Fibroblast of peridontal ligament (primary cell): ENCODE results near the gene SLC52A1.
"Not testable (repeated sequence)": the region's sequence is repeated elsewhere in the genome, so short reads cannot be mapped to it uniquely, and the experiment has no call there.

Experiments
- DNase-seq: peaks from one replicate; pipeline ENCODE4 v3.0.0-alpha.2; 2010; ENCODE audit errors: extremely low read depth

Gene SLC52A1

DNA sequence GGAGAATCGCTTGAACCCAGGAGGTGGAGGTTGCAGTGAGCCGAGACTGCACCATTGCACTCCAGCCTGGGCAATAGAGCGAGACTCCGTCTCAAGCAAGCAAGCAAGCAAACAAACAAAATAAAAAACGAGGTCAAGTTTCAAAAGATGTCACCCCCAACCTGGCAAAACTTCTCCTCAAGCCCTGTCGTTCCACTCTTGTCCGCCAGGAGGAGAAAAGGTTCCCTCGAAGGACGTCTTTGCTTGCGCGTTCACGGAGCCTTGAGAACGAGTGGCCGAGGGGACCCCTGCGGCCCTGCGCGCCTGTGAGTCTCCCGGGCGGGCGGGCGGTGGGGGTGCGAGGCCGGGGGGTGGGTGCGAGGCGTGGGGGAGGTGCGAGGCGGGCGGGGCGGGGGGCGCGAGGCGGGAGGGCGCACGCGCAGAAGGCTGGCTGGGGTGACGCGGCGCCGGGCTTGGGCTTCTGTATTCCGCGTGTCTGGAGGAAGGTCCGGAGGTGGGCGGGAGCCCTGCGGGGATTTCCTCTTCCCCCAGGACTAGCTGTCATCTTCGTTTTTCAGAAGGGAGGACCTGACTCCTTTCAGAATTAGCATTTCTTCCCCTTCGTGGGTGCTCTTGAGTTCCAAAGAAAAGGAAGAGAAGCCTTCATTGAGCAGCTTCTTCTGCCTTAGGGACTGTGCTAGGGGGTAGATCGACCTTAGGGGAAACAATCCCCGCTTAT lies 3.7 kb downstream of the SLC52A1 start:
- DNase-seq = peak; percentile 74

DNA sequence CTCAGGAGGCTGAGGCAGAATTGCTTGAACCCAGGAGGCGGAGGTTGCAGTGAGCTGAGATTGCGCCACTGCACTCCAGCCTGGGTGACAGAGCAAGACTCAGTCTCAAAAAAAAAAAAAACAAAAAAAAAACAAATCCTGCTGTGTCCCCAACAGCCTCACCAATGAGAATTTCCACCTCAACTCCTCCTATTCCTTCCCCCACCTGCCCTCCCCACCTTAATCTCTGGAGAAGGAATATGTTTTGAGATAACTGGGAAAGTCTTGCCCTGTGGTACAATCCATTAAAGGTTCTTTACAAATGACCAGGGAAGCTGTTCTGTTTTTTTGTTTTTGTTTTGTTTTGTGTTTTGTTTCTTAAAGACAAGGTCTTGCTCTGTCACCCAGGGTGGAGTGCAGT lies 5.1 kb downstream of the SLC52A1 start:
- not testable (repeated sequence) for DNase-seq

DNA sequence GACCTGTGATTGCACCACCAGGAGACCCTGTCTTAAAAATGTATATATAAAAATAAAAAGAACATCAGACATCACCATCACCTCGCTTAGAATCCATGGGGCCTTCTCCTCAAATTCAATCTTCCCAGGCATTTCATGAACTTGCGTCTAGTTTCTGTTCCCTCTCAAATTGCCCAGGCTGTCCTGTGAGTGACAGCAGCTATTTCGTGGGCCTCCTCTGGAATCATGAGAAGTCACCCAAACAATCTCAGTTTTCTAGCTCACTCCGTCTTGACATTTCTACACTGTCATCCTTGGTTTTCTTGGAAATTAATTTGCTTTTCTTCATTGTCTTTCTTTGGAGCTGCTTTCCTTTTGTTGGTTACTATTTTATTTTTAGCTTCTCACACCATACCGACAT lies 7.3 kb downstream of the SLC52A1 start:
- no peak for DNase-seq

DNA sequence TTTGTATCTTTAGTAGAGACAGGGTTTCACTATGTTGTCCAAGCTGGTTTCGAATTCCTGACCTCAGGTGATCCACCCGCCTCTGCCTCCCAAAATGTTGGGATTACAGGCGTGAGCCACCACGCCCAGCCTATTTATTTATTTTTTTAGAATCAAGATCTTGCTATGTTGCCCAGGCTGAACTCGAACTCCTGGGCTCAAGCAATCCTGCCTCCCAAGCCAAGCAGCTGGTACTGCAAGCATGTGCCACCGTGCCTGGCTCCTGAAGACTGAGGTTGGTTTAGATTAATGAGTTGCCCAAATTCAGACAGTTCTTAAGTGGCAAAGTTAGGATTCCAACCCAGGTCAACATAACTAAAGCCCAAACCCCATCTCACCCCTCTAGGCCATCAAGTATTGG lies 7.9 kb downstream of the SLC52A1 start:
- no peak for DNase-seq

DNA sequence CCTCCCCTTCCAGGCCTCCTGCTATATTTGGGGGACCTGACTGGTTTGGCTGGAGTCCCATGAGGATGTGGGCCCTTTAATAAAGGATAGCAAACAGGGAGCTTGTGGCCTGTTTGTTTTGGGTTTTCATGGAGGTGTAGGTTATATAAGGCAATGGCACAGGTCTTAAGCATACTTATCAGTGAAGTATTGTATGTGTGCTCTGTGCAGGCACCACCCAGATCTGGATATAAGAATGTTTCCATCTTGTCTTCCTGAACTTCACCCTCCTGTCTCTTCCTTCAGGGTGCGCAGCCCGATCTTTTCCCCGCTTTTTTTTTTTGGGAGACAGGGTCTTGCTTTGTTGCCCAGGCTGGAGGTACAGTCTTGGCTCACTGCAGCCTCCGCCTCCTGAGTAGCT lies 10.6 kb downstream of the SLC52A1 start:
- DNase-seq = no peak

DNA sequence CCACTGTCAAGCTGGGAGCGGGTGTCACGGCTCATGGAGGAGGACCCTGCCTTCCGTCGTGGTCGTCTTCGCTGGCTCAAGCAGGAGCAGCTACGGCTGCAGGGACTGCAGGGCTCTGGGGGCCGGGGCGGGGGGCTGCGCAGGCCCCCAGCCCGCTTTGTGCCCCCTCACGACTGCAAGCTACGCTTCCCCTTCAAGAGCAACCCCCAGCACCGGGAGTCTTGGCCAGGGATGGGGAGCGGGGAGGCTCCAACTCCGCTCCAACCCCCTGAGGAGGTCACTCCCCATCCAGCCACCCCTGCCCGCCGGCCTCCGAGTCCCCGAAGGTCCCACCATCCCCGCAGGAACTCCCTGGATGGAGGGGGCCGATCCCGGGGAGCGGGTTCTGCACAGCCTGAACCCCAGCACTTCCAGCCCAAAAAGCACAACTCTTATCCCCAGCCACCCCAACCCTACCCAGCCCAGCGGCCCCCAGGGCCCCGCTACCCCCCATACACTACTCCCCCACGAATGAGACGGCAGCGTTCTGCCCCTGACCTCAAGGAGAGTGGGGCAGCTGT lies 11.6 kb downstream of the SLC52A1 start:
- DNase-seq = no peak

DNA sequence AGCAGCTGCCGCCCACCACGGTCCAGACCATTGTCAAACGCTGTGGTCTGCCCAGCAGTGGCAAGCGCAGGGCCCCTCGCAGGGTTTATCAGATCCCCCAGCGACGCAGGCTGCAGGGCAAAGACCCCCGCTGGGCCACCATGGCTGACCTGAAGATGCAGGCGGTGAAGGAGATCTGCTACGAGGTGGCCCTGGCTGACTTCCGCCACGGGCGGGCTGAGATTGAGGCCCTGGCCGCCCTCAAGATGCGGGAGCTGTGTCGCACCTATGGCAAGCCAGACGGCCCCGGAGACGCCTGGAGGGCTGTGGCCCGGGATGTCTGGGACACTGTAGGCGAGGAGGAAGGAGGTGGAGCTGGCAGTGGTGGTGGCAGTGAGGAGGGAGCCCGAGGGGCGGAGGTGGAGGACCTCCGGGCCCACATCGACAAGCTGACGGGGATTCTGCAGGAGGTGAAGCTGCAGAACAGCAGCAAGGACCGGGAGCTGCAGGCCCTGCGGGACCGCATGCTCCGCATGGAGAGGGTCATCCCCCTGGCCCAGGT lies 13.0 kb downstream of the SLC52A1 start:
- DNase-seq = no peak

DNA sequence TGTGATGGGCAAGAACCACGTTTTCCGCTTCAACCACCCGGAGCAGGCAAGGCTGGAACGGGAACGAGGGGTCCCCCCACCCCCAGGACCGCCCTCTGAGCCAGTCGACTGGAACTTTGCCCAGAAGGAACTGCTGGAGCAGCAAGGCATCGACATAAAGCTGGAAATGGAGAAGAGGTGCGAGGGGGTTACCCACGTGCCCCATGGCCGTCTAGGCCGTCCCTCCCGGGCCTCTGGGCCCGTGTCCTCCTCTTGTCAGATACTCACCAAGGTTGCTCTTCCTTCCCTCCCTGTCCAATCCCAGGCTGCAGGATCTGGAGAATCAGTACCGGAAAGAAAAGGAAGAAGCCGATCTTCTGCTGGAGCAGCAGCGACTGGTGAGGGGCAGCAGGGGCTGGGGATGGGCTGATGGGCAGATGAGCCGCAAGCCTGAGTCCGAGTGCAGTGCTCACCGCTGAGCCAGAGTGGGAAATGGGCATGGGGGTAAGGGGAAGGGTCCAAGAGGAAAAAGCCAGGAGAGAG lies 14.7 kb downstream of the SLC52A1 start:
- no peak for DNase-seq

DNA sequence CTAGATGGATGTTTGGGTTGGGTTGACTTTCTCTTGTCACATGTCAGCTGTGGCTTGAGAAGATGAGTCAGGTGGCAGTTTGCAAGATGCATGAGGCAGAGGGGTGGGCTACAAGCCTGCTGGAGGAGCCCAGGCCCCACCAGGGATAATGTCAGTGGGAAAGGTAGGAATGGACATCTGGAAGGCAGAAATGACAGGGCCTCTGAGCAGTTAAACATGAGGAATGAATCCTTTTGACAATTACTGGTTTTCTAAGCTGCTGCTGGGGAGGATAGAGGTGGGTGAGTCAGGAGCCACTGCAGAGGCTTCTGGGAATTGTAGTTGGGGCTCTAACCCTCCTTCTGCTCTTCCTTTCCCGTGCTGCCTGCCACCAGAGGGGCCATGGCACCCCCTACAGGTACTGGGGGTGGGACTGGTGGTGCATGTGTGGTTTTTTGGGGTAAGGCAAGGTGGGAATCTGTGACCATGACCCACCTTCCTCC lies 15.7 kb downstream of the SLC52A1 start:
- DNase-seq = no peak

DNA sequence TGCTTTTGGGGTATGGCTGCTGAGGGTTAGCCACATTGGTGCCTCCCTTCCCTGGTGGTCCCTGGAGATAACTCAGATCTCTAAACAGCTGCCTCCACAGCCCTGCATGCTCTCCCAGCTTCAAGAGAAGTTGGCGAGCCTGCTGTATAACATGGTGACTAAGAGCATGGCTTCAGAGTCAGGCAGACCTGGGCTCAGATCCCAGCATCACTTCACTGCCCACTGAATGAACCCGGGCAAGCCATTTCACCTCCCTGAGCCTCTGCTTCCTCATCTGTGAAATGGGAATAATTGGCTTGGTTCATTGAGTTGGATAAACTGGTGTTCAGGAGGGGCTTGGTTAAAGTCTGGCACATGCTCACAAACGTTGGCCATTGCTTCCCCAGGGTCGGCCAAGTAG lies 20.9 kb downstream of the SLC52A1 start:
- DNase-seq = no peak

DNA sequence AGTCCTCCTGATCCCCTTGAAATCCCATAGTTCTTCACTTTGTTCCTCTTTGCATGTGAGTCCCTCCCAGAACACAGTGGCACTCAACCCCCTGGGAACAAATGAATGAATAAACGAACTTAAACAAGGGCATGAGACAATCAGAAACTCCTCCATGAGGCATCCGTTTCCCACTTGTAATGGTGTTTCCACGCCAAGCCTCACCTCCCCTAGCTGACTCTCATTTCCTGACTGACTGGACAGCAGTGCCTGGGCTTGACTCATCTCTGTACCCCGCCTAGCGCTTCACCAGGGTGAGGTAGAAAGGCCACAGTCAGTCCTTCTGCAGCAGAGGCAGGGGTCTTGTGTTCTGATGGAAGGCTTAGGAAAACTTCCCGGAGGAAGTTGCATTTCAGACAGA lies 23.3 kb downstream of the SLC52A1 start:
- no peak for DNase-seq

DNA sequence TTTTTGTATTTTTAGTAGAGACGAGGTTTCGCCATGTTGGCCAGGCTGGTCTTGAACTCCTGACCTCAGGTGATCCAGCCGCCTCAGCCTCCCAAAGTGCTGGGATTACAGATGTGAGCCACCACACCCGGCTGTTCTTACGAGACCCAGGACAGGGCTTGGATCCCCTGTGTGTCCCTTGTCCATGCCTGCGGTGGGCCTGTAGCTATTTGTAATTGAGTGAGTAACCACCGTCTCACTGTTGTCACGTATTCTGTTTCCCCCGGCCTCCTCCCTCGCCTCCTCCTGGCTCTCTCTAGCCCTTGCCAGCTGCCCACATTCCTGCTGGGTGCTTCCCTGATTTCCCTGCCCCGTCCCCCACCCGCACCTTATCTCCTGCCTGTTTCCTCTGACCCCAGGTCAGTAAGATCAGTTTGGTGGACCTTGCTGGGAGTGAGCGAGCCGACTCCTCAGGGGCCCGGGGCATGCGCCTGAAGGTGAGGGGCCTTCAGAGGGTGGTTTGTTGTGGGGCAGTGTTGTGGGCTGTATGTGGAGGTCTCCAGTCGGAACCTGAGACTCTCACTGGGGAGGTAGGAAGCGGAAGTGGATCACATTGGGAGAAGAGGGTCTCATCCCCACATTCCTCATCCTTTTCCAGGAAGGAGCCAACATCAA lies 31.9 kb downstream of the SLC52A1 start:
- DNase-seq = no peak

DNA sequence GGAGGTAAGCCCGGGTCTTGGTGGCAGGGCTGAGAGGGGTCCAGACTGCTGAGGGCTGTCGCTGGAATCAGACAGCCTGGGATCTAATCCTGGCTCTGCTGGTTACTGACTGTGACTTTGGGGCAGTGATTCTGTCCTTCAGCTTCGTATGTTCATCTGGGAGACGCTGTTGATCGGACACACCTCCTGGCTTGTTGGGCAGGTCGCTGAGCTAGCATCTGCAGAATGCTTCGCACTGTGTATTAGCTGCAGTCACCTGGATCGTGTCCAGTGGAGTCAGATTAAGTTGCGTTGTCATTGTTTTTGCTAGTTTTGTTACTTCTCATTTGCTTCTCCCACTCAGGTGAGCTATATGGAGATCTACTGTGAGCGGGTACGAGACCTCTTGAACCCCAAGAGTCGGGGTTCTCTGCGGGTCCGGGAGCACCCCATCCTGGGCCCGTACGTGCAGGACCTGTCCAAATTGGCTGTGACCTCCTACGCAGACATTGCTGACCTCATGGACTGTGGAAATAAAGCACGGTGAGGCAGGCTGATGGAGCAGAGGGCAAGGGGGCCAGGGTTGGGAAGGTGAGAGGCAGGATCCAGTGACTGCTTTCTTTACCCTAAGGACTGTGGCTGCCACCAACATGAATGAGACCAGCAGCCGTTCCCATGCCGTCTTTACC lies 33.0 kb downstream of the SLC52A1 start:
- no peak for DNase-seq

DNA sequence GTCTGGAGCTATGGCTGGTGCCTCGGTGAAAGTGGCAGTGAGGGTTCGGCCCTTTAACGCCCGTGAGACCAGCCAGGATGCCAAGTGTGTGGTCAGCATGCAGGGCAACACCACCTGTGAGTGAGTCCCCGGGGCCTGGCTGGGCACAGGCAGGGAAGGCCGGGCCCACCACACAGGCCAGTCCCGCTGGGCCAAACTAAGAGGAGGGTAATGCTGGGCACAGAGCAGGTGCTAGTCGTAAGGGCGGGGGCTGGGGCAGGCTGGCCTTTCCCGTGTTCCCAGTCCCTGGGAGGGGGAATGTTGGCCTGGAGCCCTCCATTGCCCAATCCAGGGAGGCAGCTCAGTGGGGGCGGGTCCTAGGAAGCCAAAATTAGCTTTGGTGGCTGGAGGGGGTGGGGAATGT lies 35.0 kb downstream of the SLC52A1 start:
- peak; percentile 18 for DNase-seq

DNA sequence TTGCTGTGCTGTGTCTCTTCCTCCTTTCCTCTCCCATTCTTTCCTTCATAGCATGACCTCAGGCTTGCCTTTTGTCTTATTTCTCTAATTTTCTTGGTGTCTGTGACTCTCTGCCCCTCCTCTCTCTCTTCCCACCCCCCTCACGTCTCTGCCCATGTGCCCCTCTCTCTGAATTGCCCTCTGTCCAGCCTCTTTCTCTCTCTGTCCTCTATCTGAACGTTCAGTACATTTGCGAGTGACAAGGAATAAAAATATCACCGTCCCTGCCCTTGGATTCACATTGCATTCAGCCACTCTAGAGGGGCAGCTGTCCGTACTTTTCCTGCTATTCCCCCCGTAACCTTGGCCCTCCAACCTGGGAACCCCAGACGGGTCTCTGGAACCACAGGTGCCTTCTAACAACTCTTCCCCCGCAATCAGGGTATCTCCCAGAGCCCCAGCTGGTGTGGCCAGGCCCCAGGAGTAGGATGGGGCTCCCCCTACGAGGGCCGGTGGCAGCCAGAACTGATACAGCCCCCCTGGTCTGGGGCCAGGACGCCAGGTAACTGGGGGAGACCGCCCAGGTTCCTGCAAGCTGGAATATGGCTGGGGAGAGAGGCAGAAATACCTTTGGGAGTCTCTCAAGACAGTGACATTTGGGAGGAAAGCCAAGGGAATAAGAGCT lies 35.7 kb downstream of the SLC52A1 start:
- no peak for DNase-seq

DNA sequence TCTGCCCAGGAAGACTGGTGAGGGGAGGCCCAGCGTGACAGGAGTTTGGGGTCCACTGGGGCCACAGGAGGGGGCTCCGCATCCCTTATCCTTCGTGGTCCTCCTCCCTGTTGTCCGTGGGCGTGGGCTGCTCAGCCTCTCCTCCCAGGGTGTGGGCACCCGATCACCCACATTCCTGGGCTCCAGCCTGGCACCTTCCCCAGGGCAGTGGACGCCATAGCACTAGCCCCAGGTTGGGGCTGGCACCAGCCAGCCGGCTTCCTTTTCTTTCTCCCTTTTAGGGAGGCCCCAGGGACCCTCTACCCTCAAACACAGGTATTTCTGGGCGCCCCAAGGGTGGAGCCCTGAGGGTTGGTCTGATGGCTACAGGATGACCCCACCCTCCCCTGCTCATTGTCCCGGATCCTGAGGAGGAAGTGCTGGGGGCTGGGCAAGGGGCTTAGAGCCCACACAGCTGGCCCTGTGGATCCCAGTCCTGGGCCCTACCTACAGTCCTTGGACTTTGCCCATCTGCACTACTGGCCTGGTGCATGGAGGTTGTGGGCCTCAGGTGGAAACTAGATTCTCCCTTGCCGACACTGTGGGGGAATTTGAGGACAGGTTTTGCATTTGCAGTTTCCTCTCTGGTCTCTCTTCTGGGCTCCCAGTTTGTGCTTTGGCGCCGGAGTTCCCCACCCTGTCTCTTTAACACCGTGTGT lies 36.3 kb downstream of the SLC52A1 start:
- DNase-seq = no peak

DNA sequence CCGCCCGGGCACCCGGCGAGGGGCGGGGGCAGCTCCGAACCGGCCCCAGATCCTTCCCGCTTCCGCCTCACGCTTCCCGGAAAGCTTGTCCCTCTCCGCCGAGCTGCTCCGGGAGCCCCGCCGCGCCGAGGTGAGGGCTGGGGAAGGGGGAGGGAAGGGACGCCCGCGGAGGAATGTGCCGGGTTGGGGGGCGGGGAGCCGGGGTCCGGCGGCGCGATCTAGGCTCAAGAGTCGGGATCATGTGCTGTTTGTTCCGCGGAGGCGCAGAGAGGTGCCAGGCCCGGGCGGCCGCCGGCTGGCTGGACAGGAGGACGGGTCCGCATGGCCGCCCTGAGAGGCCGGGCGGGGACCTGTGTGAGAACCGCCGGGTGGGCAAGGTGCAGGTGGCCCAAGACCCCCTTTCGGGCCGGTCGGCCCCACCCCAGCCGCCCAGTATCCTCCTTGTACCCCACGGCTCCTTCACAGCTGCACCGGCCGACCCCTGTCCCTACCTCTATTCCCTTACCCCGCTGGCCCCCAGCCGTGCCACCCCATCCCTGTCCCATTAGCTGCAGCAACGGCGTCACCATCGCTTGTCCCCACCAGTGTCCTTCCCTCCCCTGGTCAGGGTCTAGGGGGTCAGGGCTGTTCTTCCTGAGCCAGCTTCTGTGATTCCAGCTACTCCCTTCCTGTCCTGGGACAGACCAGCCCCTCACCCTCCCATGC lies 37.0 kb downstream of the SLC52A1 start:
- peak; percentile 3 for DNase-seq

DNA sequence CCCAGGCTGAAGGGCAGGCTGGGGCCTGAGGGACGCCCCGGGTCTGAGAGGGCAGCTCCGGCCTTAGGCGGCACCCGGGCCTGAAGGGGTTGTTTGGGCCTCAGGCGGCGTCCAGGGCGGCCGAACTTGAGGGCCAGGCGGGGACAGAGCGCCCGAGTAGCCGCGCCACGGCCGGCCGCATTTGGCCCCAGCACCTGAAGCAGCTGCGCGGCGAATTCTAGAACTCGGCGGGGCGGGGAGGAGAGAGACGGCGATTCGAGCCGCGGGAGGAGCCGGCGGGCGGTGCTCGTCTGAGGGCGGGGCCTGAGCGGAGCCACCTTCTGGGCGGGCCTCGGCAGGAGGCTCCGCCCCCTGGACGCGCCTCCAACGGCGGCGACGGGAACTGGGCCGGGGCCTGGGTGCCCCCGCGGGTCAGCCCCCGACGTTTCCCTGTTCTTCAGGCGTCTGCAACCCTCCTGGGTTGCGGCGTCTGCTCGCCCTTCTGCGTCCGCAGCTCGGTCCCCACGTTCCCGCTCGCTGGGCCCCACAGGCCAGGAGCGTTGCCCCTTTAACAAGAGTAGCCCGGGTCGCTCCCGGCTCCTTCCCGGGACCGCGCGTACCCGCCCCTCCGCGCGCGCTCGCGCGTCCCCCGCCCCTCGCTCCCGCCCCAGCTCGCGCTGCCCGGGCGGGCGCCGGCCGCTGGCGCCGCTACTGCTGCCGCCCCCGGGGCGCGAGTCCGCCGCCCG lies 37.8 kb downstream of the SLC52A1 start, which contains the start of the genes INCA1 and KIF1C:
INCA1 (minus strand) TSS at position 221 of the 725 bp plus-strand sequence. CDS start 3,085 bp downstream, outside the sequence.
KIF1C (plus strand) TSS at position 649 of the 725 bp plus-strand sequence. CDS start 2,297 bp downstream, outside the sequence.
- DNase-seq = peak; percentile 75

DNA sequence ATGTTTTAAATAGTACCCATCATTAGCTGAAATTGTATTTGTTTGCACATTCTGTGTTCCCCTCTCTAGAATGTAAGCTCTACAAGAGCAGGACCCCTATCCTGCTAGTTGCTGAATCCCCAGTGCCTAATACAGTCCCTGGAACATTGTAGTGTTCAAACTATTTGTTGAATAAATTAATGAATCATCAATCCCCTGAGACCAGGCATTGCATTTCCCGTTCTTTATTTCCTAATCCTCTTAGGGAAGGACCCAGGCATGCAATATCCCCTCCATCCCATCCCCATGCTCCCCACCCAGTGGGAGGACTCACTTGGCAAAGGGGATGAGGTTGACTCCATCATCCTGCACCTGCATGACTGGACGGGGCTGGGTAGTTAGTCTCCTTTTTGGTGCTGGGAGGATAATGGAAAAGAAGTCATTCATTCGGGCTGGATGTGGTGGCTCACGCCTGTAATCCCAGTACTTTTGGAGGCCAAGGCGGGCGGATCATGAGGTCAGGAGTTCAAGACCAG lies 41.1 kb downstream of the SLC52A1 start:
- no peak for DNase-seq
